Left renal pelvis (tissue), 4 donors: ENCODE results near the gene NOCT. TPM values are rescaled to one million over a fixed set of nuclear protein-coding genes. Genes with fewer than 3 reads are reported as not detected.
"Not testable (repeated sequence)": the region's sequence is repeated elsewhere in the genome, so short reads cannot be mapped to it uniquely, and the experiment has no call there.

ENCODE experiments used
- DNase-seq, 4 donors: peaks; one replicate each; pipeline ENCODE4 v3.0.0-alpha.2; 2013; ENCODE audit warnings: low read depth in 4 of 4, low spot score in 3 of 4
- polyA plus RNA-seq, 4 donors: library from polyadenylated mRNA; unstranded; fragments of 120-200 nt; gene quantifications; one replicate each; pipeline ENCODE4 v1.2.1, GENCODE V29; 2013; ENCODE audit not compliant: insufficient read length in 4 of 4

Gene NOCT
- polyA plus RNA-seq, 4 donors: 4.1 to 7.9 (median 5.9) TPM

DNA sequence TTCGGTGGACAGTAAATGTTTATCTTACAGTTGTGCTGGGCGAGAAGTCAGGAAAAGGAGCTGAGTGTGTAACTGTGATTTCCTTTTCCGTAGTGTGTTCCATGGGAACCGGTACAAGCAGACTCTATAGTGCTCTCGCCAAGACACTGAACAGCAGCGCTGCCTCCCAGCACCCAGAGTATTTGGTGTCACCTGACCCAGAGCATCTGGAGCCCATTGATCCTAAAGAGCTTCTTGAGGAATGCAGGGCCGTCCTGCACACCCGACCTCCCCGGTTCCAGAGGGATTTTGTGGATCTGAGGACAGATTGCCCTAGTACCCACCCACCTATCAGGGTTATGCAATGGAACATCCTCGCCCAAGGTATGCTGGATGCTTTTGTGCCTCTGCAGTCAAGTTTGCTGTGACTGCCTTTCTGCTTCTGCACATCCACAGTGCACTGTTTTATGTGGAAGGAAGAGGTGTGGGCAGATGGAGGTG is 27.4 kb downstream of the NOCT start:
- DNase-seq: no peak

DNA sequence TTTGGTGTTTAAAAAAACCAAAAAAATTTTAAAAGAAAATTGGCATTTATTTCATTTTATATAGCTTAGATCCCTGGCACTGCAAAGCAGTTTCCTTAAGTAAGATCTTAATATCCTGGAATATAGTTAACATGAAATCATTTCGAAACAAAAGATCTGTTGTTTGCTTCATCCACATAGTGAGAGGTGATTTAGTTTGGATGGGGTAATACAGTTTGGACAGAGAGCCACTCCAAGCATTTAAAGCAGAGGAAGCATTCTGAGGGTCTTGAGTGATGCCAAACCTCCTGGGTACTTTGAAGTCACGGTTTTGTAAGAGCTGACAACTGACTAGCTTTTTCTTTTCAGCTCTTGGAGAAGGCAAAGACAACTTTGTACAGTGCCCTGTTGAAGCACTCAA is 28.7 kb downstream of the NOCT start:
- no peak for DNase-seq

DNA sequence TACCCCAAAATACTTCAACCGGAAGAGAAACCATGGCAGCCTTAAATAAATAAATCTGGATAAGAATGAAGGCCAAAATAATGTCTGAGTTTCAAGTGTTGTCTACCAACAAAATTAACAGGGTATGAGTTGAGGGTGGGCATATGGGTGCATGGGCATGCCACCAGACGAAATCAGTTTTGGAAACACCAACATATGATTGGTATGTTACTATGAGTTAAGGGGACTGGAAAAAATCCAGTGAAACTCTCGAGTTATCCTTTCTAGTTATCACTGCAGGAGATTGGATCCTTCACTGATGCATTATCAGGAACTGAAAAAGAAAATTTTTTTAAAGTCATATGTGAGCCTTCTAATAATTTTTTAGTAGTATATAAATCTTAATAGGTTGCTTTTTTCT is 32.4 kb downstream of the NOCT start:
- DNase-seq: no peak

DNA sequence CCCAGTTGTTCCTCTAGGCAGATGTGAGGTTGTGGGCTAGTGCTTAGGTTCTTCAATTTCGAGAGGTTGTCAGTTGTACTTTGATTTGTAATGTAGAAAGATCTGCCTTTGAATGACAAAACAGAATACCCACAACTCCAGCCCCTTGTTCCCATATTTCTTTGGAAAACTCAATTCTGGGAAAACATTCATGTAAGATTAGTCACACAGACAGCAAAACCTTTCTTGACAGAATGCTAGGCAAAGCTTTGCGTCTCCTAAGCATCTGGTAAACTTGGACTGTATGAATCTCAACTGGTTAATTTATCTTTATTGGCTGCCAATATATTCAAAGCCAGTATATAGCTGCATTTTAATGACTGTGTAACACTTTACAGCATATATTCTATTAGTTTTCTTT is 34.9 kb downstream of the NOCT start:
- no peak for DNase-seq

DNA sequence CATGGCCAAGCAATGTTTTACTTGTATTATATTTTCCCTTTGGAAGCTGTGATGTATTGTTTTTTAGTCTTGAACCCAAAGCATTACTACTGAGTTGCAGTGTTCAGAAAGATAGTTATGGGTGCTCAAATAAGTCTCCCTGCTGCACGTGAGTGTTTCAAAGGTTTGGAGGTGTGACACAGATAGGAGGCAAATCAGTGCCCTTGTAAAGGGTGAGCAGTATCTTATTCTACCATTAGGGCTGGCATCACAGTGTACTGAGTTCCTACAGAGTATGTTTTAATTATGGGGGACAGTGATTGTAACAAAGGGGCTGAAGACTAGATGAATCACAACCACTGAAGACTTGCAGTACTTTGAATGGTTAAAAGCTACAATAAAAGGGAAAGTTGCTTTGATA is 38.3 kb downstream of the NOCT start:
- no peak for DNase-seq

DNA sequence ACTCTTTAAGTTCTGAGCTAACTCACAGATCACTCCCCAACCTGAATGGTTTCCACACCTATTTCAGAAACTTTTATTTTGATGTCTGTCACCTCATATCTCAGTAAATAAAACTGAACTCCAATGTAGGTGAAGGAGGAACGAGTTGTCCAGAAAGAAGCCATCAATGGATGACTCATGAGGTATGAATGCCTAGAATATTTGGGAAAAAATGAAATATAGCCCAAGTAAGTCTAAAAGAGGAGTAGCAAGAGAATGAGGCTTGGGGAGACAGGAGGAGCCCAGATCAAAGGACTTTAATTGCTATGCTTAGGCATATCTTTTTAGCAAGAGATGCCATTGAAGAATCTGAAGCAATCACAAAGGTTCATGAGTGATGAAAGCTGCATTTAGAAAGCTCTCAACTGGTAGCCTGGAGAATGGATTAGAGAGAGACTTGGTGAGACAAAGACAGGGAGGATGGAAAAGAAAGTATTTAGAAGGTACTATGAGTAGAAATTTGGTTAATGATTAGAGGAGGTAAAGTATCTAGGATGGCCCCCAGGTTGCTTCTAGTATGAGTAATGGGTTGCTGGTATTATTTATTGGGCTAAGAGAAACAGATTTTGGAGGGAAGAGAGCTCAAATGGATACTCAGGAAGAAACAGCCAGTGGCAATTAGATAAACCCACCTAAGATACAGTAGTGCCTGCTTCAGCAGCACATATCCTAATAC is 39.4 kb downstream of the NOCT start:
- DNase-seq: no peak

DNA sequence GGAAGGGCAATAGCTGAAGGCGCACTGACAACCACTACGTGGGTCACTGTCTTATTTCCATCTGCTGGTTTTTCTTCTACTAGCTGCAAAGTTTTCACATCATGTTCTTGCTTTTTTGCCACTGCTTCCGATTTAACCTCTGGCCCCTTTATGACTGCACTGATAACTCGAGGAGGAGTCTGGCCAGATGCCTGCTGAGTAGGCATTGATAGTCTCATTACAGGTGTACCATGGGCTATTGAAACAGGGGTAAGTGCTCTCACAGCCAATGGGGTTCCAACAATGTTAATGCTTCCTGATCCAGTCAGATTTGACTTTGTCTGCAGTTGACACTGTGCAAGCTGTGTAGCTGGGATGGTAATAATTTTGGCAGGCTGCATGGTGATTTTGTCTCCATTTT is 43.4 kb downstream of the NOCT start:
- not testable (repeated sequence) for DNase-seq

DNA sequence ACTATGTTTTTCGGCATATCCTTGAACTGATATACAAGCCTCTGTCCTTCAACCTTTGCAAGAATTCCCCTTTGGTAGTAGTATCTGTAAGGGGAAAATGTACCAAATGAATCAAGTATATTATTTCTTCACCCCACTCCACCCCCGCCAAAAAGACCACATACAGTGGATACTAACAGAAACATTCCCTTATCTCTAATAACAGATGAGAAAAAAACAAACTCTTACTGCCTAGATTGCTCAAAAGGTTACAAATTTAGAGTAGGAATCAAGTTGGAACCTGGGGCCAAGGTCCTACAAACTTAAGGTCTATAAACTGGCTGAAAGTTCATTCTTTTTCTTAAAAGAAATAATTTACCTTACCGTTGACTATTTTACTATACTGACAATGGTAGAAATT is 45.0 kb downstream of the NOCT start:
- no peak for DNase-seq

DNA sequence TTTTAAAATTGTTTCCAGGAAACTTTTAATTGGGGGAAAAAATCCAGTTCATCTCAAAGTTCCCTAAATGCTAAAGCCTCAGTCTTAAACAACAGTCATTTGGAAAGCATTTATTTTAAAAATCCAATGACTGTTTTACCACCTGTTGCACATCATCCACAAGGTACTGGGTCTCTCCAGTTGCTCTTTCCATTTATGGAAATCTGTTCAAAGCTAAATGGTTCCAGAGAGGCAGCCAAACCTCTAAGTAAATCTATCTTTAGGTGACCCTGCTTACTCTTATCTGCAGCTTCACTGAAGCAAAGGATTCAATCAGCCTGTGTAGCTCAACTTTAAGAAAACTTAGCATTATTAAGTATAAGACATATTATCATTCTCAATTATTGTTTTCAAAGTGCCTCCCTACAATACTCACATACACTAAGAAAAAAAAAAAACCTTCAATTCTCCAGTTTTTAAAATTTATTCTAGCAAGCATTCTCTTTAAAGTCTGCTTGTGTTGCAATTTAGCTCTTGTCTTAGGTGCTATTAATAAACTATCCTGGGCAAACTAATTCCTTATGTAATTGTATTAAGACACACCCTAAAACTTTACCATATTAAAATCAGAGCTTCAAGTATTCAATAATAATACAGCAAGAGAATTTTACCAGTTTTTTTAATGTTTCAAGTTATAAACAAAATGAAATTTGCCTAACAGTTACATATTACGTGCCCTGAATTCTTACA is 60.6 kb downstream of the NOCT start:
- no peak for DNase-seq

DNA sequence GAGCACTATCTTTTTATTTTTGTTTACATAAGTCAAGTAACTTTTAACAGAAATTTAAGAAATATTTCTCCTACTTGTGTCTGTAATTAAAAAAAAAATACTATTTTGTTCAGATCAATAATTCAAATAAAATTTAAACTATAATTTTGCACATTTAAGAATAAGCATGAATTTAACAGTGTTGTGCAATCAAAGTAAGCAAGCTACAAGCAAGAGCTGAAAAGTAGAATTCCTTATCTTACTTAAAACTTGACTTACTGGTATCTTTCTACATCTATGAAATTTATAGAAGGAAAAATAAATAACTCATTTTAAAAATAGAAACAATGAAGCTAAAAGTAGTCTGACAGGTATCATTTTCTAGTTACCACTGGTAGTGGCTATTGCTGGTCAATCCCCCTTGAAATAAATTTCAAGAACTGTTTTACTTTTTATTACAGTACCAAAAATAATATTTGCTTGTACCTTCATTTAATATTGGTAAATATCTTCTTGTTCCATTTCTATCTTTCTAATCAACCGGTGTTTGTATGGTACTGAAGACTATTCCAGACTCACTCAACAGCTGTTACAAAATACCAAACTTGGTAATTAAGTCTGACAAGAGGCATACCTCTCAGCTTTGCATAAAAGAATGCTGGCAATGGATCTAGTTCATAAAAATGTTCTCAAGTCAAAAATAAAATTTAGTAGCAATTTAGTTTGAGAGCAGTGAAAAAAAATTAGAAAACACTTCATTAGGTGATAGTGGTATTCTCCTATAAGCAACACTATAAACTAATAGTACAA is 62.2 kb downstream of the NOCT start:
- DNase-seq: no peak

DNA sequence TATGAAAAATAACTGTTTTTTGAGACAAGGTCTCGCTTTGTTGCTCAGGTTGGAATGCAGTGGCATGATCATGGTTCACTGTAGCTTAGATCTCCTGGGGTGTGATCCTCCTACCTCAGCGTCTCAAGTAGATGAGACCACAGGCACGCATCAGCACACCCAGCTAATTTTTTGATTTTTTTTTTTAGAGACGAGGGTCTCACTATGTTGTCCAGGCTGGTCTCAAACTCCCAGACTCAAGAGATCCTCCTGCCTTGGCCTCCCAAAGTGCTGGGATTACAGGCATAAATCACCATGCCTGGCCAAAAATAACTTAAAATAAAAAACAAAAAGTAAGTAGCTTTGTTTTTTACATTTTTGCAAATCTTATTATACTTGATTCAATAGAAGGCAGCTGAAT is 63.3 kb downstream of the NOCT start:
- no peak for DNase-seq

DNA sequence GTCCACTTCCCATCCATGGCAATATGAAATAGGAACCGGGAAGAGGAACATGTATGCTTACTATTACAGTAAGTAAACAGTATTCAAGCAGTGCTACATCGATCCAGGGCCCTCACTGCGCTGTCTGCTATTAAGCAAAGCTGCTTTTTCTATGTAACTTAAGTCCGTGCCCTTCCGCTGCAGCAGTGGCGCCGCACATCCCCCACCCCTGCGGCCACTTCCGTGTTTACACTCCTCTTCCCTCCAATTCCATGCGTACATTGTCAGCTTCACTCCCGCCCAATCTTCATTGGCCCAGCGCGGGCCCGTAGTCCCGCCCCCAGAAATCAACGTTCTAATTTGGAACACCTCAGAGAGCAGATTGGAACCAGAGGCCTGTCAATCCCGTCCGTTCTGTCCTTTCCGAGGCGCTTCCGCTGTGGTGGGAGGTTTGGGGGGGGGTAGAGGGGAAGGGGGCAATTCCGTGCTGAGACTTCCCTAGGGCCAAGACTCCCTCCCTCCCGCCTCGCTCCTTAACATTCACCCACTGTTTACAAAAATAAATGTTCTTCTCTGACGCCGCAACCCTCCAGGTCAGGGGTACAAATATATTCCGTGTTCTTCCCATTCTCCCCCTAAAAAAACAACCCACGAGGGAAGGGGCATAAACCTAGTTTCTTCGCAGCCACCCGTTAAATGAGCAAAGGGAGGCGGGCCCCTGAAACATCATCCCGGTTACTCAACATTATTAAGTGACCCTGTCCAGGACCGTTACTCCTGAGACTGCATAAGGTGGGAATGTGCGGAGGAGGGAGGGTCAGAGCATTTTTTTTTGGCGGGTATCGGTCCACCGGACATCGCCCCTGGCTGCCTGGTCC is 67.4 kb downstream of the NOCT start:
- peak; percentile 91 to 95 (median 93) for DNase-seq

DNA sequence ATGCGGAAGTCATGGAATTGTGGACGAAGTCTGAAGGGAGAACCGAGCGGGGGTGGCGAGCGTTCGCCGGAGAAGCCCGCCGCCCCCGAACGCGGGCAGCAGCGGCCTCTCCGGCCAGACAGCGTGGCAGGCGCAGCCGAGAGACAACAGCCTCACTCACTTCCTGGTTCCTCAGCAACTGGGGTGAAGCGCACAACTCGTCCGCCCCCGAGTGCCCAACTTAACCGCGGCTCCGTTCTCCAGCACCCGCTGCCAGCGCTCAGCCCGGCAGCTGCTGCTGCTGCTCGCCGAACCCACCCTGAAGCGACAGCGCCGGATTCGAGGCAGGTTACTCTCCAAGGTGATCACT is 68.0 kb downstream of the NOCT start:
- peak in 1 of 4 donors; percentile 21 for DNase-seq

DNA sequence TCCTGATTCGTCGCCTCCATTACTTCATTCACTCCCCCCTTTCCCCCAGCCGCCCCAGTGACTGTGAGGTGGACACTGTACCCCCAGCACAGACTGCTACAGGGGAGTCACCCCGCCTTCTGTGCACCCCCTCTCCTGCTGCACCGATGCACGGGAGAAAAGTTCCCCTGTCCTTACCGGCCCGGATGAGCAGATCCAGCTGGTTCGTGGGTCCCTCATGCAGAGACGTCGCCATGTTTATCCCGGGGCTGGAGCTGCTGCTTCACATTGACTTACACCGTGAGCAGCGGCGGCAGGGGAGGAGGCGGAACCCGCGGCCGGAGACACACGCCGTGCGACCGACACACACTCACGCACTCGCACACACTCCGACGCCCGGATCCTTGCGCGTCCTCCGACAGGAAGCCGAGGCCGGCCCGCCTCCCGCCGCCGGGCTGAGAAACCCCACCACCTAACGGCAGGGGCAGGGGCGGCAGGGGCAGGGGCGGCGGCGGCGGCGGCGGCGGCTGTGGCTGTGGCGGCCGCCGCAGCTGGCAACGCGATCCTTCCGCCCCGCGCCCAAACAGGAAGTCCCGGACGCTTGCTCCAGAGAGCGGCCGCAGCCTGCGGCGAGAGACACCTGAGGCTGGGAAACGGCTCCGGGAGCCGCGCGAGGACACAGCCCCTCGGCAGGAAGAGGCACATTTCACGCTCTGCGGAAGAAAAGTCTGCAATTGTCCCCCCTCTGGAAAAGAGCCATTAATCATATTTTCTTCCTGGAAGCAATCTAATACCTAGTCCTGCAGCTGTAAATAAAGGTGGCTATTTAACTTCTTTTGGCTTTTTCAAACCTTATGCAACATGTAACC is 68.6 kb downstream of the NOCT start:
- DNase-seq: peak; percentile 81 to 84 (median 82)

DNA sequence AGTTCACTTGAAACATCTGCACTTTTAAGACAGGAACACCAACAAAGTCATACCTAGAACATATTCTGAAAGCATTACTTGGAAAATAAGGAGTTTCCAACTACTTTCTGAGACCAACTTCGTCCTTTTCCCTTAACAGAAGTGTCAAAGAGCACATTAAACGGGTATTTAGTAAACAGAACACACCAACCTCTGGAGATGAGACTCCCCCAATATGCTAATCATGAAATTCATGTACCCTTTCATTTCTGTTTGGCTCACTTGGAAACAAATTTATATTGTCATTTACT is 69.2 kb downstream of the NOCT start:
- DNase-seq: peak in 1 of 4 donors; percentile 22

DNA sequence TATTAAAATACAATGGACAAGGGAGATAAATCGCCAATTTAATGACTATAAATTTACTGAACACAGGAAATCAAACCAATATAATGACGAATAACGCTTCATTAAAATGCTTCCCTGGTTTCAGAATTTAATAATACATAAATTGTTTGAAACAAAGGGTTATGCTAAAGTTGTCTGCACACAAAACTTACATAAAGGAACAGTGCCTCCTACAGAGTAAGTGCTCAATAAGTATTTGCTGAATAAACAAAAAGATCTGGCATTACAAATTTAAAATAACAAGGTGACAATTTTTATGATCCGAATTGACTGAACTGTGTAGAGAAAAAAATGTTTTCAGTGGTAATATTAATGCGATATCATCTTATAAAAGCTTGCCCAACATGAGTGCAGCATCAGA is 69.6 kb downstream of the NOCT start:
- DNase-seq: no peak

DNA sequence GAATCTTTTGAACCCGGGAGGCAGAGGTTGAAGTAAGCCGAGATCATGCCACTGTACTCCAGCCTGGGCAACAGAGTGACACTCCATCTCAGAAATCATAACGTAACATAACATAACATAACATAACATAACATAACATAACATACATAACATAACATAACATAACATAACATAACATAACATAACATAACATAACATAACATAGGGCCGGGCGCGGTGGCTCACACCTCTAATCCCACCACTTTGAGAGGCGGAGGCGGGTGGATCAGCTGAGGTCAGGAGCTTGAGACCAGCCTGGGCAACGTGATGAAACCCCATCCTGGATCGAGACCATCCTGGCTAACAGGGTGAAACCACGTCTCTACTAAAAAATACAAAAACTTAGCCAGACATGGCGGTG is 76.7 kb downstream of the NOCT start:
- DNase-seq: no peak
